KMS-11 (cell line): ENCODE measurements around the gene EBLN1.

Experiments
- H2AFZ ChIP-seq: fragments of 200-600 bp; sonication (generic); 2 replicates; pipeline ENCODE4 v1.6.1; 2016; ENCODE audit warnings: antibody characterized with exemption, mixed run types, low read depth
- H3K27ac ChIP-seq: fragments of 200-600 bp; sonication (generic); 2 replicates; pipeline ENCODE4 v1.6.1; 2016; ENCODE audit warnings: mild to moderate bottlenecking, mixed run types
- H3K27me3 ChIP-seq: fragments of 200-600 bp; sonication (generic); 2 replicates; pipeline ENCODE4 v1.6.1; 2017; ENCODE audit warnings: mild to moderate bottlenecking, low read depth, mixed run types, moderate library complexity; ENCODE audit not compliant: insufficient read depth
- H3K36me3 ChIP-seq: fragments of 200-600 bp; sonication (generic); 2 replicates; pipeline ENCODE4 v1.6.1; 2017; ENCODE audit warnings: mild to moderate bottlenecking, mixed run types; ENCODE audit not compliant: insufficient read depth
- H3K4me1 ChIP-seq: fragments of 200-600 bp; sonication (generic); 2 replicates; pipeline ENCODE4 v1.6.1; 2016; ENCODE audit warnings: mild to moderate bottlenecking, low read depth, mixed run types; ENCODE audit not compliant: poor library complexity, severe bottlenecking
- H3K4me2 ChIP-seq: fragments of 200-600 bp; sonication (generic); 2 replicates; pipeline ENCODE4 v1.7.0; 2016; ENCODE audit warnings: mild to moderate bottlenecking, mixed run types
- H3K4me3 ChIP-seq: fragments of 200-600 bp; sonication (generic); IDR thresholded peaks from 2 replicates; pipeline ENCODE4 v1.6.1; 2017; ENCODE audit warnings: low read depth, low read length, mixed read lengths; ENCODE audit not compliant: insufficient read depth
- H3K79me2 ChIP-seq: fragments of 200-600 bp; sonication (generic); 2 replicates; pipeline ENCODE4 v1.6.1; 2016; ENCODE audit warnings: low read depth, mixed run types; ENCODE audit not compliant: insufficient read depth
- H3K9ac ChIP-seq: fragments of 200-600 bp; sonication (generic); 2 replicates; pipeline ENCODE4 v1.6.1; 2016; ENCODE audit warnings: mild to moderate bottlenecking, mixed run types
- H4K20me1 ChIP-seq: fragments of 200-600 bp; sonication (generic); 2 replicates; pipeline ENCODE4 v1.6.1; 2016; ENCODE audit warnings: mild to moderate bottlenecking, mixed run types; ENCODE audit not compliant: insufficient read depth
- CTCF ChIP-seq: fragments of 200-600 bp; sonication (generic); conservative IDR thresholded peaks from 2 replicates; pipeline ENCODE4 v1.6.1; 2017; ENCODE audit warnings: low read depth, mild to moderate bottlenecking, antibody characterized with exemption, low read length, moderate library complexity, mixed read lengths

Gene EBLN1

GRCh38 chr10:22217842-22218241 is at the start of gene EBLN1:
Gene EBLN1, minus strand, starts transcription at chr10:22218015. Its CDS starts 8,032 bp downstream, at chr10:22209983.
- Histone ChIP-seq H3K4me2 (no peak within 1 kb of the TSS), H3K36me3 (no peaks in the 10 kb centered on the region), H3K4me3 (no peak within 1 kb of the TSS), H3K27ac (no peak within 1 kb of the TSS), H2AFZ (no peak within 1 kb of the TSS), H3K79me2 (no peaks in the 10 kb centered on the region), H3K27me3 (no peaks in the 10 kb centered on the region), H4K20me1 (no peaks in the 10 kb centered on the region), H3K4me1 (peaks cover 19% of the 10 kb centered on the region), H3K9ac (no peak within 1 kb of the TSS)
- TF ChIP-seq CTCF: no peak

- Histone ChIP-seq H3K36me3 (no peaks in the 10 kb centered on the region), H3K27ac (no peak overlapping the region), H4K20me1 (no peaks in the 10 kb centered on the region), H3K4me3 (no peak overlapping the region), H3K79me2 (no peaks in the 10 kb centered on the region), H3K4me2 (no peak overlapping the region), H2AFZ (no peak overlapping the region), H3K9ac (no peak overlapping the region), H3K4me1 (no peaks in the 10 kb centered on the region), H3K27me3 (no peaks in the 10 kb centered on the region)
- TF ChIP-seq CTCF: no peak
Measured at GRCh38 chr10:22265839-22266537, 48.2 kb upstream of the EBLN1 start.

- TF ChIP-seq CTCF: no peak
- Histone ChIP-seq H3K27me3 (no peaks in the 10 kb centered on the region), H3K79me2 (peaks cover 12% of the 10 kb centered on the region; the same call in 1 of the 2 replicates), H3K4me2 (no peak overlapping the region), H4K20me1 (no peaks in the 10 kb centered on the region), H3K36me3 (no peaks in the 10 kb centered on the region), H3K4me1 (peaks cover 23% of the 10 kb centered on the region), H3K27ac (no peak overlapping the region), H3K9ac (no peak overlapping the region), H2AFZ (no peak overlapping the region), H3K4me3 (no peak overlapping the region)
Measured at GRCh38 chr10:22263106-22263505, 45.3 kb upstream of the EBLN1 start.

GRCh38 chr10:22259280-22259679 is 41.5 kb upstream of the EBLN1 start:
- H3K27ac ChIP-seq: peak overlapping the region; percentile 95; the same call in 1 of the 2 replicates
- H3K27me3 ChIP-seq: no peaks in the 10 kb centered on the region
- H3K79me2 ChIP-seq: peaks cover 50% of the 10 kb centered on the region
- 0 out of 2 replicates have a peak, but pooled peaks have one; percentile 33 for TF ChIP-seq CTCF
- H3K4me2 ChIP-seq: peak overlapping the region; percentile 18; the same call in 1 of the 2 replicates
- no peak overlapping the region for H2AFZ ChIP-seq
- no peak overlapping the region; the same call in 1 of the 2 replicates for H3K9ac ChIP-seq
- H3K4me3 ChIP-seq: no peak overlapping the region
- peaks cover 49% of the 10 kb centered on the region for H3K4me1 ChIP-seq
- no peaks in the 10 kb centered on the region for H4K20me1 ChIP-seq
- H3K36me3 ChIP-seq: no peaks in the 10 kb centered on the region
